ENCODE data around the gene PTTG1IP.
"Not testable (repeated sequence)": the region's sequence is repeated elsewhere in the genome, so short reads cannot be mapped to it uniquely, and the experiment has no call there.

Gene PTTG1IP

DNA sequence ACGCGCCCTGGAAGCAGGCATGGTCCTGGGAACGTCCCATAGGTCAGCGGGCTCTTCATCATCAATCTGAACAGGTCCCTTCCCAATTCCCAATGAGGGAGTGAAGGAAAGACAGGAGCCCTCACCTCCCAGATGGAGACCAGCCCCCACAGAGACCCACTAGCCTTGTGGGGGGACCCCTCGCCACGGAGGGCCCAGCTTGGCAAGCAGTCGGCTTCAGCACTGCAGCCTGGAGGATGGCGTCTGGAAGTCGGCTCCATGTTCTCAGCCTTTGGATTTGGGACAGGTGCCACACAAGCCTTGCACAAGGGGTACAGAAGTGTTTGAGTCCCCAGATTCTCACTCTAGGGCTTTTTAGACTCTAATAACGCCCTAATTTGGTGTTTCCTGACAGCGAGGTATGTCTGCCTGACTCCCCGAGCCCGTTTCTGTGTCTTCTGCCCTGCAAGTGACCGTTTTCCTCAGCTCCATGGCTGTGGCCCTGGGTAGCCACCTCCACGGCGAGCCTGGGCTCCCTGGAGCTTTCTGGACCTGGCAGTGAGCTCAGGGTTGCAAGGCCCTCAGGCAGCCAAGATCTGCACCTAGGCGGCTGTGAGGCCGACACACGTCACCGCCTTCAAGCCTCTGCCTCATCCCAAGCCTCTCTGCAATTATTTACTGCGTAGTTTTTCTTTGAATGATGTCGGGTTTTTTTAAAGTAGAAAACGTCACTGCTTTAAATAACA is 30.6 kb downstream of the PTTG1IP start:
- DNase-seq (ENCODE audit: low spot score): no peak

DNA sequence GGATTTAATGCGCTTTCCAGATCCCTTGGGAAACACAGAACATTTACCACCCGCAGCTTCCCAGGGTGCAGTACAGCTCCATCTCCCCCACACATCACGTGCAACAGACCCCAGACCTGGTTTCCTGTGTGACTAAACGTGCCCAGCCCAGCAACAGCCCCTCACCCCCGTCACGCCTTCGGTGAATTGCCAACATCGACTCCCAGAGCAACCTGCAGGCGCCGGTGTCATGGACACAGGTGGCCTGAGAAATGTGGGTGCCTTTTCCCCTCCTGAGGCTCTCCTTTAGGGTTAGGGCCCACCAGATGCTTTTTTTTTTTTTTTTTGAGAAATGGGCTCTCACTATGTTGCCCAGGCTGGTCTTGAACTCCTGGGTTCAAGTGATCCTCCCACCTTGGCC is 31.4 kb downstream of the PTTG1IP start:
- no peak for DNase-seq (ENCODE audit: low spot score)

DNA sequence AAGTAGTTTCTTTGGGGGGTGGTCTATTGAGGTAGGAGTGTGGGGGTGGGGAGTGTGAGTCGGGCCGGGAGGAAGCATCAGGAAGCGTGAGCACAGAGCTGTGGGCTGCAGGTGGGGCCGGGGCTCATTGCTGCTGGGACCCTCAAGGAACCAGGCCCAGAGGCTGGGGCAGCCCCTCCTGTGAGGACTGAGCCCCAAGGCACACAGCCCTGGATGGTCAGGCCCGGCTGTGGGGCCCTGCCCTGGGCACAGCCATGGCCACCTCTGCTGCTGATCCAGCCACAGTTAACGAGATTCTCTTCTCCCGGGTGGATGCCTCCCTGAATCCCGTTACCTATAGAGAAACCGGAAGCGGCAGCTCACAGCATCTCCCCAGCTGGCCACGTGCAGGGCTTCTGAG is 32.7 kb downstream of the PTTG1IP start:
- no peak for DNase-seq (ENCODE audit: low spot score)

DNA sequence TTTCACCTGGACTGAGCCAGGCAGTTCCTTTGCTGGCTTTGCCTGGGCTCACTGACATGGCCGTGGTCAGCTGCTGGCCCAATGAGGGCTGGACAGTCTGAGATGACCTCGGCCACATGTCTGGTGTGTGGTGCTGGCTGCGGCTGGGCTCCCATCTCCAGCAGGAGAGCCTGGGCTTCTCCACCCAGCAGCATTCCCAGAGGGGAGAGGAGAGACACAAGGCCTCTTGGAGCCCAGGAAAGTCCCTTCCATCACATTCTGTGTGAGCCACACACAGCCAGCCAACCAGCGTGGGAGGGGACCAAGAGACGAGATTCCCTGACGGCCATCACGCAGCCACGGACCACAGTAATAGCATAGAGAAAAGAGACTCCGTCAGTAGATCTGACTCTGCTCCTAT is 34.5 kb downstream of the PTTG1IP start:
- no peak for DNase-seq (ENCODE audit: low spot score)

DNA sequence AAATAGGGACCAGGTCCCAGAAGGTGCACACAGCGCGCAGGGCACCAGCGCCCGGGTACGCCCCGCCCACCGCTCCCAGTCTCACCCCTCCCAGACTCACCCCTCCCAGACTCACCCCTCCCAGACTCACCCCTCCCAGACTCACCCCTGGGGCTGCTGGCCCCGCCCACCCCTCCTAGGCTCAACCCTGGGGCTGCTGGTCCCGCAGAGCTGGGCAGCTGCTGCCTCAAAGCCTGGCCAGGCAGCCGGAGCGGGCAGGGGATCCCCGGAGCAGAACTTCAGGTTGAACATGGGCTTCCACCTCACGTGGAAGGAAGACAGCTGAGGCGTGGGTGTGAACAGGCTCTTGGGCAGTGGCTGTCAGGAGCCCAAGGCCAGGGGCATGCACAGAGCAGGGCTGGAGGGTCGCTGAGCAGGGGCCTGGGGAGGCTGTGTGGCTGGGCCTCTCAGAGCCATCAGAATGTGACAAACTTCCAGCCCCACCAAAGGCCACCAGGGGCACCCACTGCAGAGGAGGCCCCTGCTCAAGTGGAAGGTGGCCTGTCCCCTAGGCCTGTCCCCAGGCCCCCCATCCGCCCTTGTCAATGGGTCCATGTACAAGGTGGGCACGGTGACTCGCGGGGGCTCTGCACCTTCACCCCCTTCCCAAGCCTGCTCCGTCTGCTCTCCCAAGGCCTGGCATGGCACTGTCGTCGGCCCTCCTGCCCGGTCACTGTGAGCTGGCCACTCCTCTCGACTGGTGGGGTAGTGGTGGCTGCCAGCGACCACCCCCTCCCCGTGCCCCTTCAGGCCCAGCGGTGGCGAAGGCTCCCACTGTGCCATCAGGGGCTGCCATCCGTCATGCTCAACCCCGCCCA is 35.2 kb downstream of the PTTG1IP start:
- DNase-seq (ENCODE audit: low spot score): no peak

- no peak for DNase-seq (ENCODE audit: low spot score)
These were observed 36.0 kb downstream of the PTTG1IP start for GRCh38 chr21:44837537-44837936.

DNA sequence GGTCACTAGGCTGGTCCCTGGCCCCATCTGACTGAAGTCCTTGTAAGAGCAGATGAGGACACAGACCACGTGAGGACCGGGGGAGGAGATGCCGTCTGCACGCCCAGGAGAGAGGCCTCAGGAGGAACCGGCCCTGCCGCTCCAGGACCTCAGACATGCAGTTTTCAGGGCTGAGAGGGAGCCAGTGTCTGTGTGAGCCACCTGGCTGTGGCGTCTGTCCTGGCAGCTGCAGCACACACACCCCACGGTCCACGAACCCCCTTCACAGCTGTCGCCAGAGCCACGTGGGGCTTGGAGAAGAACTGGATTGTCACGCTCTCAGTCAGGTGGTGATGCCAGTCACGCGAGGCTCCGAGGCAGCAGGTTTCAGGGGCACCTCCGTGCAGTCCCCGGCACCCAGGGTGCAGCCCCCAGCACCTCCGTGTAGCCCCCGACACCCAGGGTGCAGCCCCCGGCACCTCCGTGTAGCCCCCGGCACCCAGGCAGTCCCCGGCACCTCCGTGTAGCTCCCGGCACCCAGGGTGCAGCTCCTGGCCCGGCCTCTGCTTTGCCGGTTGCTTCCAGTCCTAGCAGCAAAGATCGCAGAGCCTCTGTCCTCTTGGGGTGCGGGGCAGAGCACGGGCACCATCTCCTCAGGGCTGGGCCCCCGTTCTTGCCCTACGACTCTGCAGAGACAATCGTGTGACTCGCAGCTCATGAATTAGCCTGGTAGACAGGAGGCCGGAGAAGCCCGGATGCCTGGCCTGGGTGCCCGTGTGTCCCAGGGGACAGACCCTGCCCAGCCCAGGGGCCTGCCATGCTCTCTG is 36.6 kb downstream of the PTTG1IP start:
- peak; percentile 60 for DNase-seq (ENCODE audit: low spot score)

- DNase-seq (ENCODE audit: low spot score): no peak
These were observed 37.2 kb downstream of the PTTG1IP start for GRCh38 chr21:44836349-44836665.

GRCh38 chr21:44835647-44835973 is 37.9 kb downstream of the PTTG1IP start:
- no peak for DNase-seq (ENCODE audit: low spot score)

DNA sequence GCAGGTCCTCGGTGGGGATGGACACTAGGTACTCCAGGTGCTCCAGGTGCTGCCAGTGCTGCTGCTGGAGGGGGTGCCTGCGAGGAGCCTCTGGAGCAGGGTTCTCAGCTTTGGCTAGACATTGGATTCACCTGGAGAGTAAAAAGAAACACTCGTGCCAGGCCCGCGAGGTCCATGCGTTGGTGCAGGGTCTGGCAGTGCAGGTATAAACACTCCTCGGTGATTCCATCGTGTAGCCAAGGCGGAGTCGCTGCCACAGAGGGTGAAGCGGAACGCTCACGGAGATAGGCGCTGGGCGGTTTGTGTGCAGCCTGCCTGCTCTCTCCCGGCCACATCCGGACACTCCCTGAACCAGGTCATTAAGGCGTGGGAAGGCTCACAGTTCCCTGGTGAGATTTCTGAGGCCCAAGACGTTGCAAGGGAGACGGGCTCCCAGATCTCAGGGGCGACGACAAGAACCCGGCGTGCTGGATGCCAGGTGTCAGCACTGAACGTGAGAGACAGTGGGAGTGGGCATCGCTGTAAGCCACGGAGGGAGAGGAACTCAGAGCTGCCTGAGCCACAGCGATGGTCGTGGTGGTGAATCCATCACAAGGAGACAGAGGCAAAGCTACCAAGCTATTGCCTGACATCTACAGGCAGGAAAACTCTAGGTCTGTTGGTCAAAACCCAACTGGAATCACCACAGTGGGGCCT is 38.4 kb downstream of the PTTG1IP start:
- DNase-seq (ENCODE audit: low spot score): no peak

DNA sequence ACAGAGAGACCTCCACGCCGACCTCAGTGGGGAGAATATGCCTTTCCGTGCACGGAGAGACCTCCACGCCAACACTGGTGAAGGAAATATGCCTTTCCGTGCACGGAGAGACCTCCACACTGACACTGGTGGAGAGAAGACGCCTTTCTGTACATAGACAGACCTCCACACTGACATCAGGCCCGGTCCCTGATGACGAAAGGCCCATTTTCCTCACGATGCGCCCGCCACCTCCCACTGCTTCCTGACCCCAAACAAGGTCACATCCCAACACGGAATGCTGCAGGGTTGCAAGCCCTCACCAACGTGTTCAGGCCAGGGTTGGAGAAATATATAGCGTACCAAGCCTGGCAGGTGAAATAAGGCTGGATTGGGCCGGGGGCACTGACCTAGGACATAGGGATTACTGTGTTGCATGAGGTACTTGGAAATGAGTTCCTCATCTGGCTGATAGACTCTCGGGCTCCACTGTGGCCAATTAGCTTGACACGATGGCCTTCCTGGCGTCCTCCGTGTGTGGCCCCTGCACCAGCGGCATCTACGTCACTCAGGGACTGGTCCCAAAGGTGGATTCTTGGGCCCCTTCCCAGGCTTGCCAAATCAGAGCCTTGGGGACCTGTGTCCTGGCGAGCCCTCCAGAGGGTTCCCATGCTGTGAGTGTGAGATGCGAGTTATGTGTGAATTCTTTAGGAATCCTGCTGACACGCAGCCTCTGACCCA is 39.1 kb downstream of the PTTG1IP start:
- no peak for DNase-seq (ENCODE audit: low spot score)

DNA sequence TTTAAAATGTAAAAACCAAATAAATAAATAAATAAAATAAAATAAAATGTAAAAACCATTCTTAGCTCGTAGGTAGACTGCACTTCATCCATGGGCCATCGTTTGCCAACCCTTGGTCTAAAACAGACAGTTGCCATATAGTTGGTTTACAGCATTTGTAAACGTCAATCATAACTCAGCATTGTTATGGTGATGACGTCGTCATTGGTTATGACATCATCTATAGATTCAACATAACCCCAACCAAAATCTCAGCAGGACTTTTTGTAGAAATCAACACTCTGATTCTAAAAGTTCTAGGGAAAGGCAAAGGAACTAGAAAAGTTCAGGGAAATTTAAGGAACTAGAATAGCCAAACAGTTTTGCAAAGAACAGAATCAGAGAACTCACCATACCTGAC is 39.8 kb downstream of the PTTG1IP start:
- no peak for DNase-seq (ENCODE audit: low spot score)

GRCh38 chr21:44832516-44833255 is 40.8 kb downstream of the PTTG1IP start:
- not testable (repeated sequence) for DNase-seq (ENCODE audit: low spot score)

DNA sequence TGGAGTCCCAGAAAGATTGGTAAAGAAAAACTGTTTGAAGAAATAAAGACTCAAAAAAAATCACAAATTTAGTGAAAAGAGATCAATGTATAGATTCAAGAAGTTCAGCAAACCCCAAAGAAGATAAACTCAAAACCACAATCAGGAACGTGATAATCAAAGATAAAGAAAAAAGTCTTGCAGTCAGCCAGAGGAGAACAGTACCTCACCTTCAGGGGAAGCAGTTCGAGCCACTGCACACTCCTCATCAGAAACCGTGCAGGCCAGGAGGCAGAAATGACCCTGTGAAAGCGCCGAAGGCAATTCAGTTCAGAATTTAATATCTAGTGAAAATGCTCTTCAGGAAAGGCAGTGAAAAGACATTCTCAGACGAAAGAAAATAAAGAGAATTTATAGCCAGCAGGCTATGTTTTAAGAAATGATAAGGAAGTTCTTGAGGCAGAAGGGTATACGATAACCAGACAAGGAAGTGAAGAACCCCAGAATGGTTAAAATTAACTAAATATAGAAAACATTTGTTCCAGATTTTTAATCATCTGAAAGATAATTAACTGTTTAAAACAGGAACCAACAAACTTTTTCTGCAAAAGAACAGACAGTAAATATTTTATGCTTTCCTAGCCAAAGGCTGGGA is 42.1 kb downstream of the PTTG1IP start:
- no peak for DNase-seq (ENCODE audit: low spot score)

DNA sequence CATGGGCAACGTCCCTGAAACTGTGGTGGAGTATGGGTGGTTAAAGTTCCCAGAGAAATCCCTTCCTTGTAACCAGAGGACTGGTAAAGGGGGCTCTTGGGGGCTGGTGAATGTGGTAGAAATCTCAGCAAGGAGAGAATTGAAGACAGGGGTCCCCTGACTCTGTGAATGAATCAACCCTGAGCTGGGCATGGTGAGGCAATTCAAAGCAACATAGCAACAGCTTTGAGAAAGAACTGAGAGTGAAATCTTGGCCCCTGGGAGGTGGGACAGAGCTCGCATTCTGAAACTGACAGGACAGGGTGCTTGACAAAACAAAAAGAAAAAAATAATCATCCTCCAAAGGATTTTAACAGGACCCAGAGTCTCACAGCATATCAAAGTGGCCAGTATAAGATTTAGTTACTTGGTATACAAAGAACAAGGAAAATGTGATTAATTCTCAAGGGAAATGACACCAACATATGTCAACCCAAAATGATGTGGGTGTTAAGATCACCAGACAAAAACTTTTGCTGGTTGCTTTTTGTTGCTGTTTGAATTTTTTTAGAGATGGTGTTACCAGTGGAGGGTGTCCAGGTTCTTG is 43.9 kb downstream of the PTTG1IP start:
- no peak for DNase-seq (ENCODE audit: low spot score)

DNA sequence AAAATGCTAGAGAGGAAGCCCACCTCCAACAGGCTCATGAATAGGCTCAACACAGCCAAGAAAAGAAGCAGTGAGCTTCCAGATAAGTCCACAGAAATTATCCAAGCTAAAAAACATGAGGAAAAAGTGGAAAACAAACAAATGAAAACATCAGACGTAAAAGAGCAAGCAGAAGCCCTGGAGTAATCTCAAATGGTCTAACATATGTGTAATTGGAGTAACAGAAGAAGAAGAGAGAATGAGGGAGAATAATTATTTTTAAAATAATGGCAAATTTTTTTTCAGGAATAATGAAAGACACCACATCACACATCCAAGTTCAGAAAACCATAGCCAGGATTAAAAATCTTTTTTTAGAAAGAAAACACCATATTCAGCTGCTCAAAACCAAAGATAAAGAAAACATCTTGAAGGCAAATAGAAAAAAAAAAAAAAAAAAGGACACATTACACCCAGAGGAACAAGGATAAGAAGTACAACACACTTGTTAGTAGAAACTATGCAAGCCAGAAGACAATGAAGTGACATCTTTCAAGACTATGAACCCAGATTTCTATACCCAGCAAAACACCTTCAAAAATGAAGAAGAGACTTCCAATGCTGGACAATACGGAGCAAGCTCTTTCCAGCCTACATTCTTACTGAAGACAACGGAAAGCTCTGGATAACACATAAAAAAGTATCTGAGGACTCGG is 45.0 kb downstream of the PTTG1IP start:
- no peak for DNase-seq (ENCODE audit: low spot score)

GRCh38 chr21:44823179-44823660 is 50.3 kb downstream of the PTTG1IP start:
- DNase-seq (ENCODE audit: low spot score): no peak

- no peak for DNase-seq (ENCODE audit: low spot score)
These were observed 50.9 kb downstream of the PTTG1IP start for GRCh38 chr21:44822484-44823178.

- DNase-seq (ENCODE audit: low spot score): peak; percentile 52
These were observed 52.6 kb downstream of the PTTG1IP start for GRCh38 chr21:44820851-44821250.
